GM21526 (cell line): ENCODE data around the gene TMED6.
"Not testable (repeated sequence)": the region's sequence is repeated elsewhere in the genome, so short reads cannot be mapped to it uniquely, and the experiment has no call there.

Source experiments
- ATAC-seq: cut with Tn5 transposase; IDR thresholded peaks from one replicate; pipeline ENCODE4 v1.9.1; 2021; ENCODE audit warnings: moderate library complexity; ENCODE audit not compliant: unreplicated experiment, low FRiP score

TMED6 gene

DNA sequence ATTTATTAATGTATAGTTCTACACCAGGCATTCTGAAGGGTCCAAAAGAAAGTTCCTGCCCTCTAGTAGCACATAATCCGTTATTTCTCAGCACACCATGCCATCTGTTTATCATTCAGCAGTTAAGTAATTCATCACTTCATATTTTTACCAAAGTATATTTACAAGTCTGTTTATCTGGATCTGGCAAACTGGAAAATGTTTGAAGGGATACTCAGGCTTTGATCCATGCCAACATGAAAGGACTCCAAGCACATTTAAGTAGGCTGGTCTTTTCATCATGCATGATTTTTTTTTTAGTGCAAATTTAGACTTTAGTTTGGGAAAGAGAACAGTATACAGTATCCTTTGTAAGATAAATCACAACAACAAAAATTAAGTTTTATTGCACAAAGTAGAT is 44.5 kb downstream of the TMED6 start:
- ATAC-seq: no peak

DNA sequence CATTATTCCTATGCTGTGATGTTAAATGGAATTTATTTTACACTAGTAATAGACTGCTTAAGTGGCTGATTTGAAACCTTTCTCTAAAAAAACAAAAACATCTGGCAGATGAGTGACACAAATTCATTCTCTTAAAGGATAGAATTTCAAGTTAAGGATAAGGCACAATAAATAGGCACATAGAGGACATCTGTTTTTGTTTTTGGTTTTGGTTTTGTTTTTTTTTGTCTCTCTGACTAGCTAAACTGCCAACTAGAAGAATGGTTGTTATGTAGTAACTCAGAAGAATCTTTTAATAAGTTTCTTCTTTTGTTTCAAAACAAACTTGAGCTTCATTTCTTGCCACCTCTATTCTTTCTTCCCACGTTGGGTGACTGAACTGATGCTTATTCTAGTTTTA is 45.6 kb downstream of the TMED6 start:
- ATAC-seq: no peak

- no peak for ATAC-seq
Observed at GRCh38 chr16:69302301-69302700, 49.3 kb downstream of the TMED6 start.

GRCh38 chr16:69301861-69302260 is 49.7 kb downstream of the TMED6 start:
- no peak for ATAC-seq

GRCh38 chr16:69301187-69301586 is 50.4 kb downstream of the TMED6 start:
- no peak for ATAC-seq

- ATAC-seq: no peak
Observed at GRCh38 chr16:69298261-69298660, 53.3 kb downstream of the TMED6 start.

GRCh38 chr16:69296771-69297170 is 54.8 kb downstream of the TMED6 start:
- not testable (repeated sequence) for ATAC-seq

GRCh38 chr16:69294051-69294450 is 57.5 kb downstream of the TMED6 start:
- no peak for ATAC-seq

- no peak for ATAC-seq
Observed at GRCh38 chr16:69293401-69293800, 58.2 kb downstream of the TMED6 start.
